ENCODE measurements around the gene DCAKD.

The DCAKD gene

GRCh38 chr17:44997733-44998520 is 53.5 kb downstream of the DCAKD start:
- no peak overlapping the region for H3K27ac ChIP-seq
- TF ChIP-seq, protein P1, sequence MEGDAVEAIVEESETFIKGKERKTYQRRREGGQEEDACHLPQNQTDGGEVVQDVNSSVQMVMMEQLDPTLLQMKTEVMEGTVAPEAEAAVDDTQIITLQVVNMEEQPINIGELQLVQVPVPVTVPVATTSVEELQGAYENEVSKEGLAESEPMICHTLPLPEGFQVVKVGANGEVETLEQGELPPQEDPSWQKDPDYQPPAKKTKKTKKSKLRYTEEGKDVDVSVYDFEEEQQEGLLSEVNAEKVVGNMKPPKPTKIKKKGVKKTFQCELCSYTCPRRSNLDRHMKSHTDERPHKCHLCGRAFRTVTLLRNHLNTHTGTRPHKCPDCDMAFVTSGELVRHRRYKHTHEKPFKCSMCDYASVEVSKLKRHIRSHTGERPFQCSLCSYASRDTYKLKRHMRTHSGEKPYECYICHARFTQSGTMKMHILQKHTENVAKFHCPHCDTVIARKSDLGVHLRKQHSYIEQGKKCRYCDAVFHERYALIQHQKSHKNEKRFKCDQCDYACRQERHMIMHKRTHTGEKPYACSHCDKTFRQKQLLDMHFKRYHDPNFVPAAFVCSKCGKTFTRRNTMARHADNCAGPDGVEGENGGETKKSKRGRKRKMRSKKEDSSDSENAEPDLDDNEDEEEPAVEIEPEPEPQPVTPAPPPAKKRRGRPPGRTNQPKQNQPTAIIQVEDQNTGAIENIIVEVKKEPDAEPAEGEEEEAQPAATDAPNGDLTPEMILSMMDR (conservative IDR thresholded peaks at IDR 0.05): no peak
- no peak for TF ChIP-seq ZFX (IDR thresholded peaks at IDR 0.05)

GRCh38 chr17:44996304-44996703 is 55.1 kb downstream of the DCAKD start:
- no peak for TF ChIP-seq ZFX (IDR thresholded peaks at IDR 0.05)
- TF ChIP-seq, protein P1 (conservative IDR thresholded peaks at IDR 0.05): no peak
- no peak overlapping the region for H3K27ac ChIP-seq

- no peak for TF ChIP-seq ZFX (IDR thresholded peaks at IDR 0.05)
- TF ChIP-seq, protein P1 (conservative IDR thresholded peaks at IDR 0.05): no peak
- no peak overlapping the region for H3K27ac ChIP-seq
Observed at GRCh38 chr17:44995436-44996001, 55.9 kb downstream of the DCAKD start.

DNA sequence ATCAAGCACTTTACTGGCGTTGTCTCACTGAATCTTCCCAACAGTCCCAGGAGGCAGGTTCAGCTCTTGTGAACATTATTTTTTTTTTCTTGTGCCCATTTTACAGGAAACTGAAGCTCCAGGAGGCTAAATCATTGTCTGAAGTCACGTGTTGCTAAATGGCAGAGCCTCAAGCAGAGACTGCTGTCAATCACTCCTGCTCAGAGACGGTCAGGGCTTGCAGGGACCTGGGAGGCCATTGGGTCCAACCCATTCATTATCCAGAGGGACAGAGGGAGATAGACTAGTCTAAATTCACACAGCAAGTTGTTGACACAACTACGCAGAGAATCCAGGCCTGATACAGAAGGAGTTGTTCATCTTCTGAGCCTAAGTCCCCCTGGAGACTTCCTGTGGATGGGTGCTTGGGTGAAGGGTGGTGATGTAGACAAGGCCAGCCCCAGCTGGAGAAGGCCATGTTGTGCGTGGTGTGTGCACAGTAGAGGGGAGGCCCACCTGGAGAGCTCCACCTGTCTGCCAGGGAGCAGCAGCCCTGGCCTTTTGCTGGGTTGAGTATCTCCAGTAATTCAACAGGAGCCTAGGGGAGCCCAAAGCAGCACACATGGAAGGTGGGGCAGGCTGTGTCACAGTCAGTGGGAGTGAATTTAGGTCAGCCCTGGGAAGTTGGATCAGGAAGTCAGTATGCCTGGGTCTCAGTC is 59.0 kb downstream of the DCAKD start:
- TF ChIP-seq, protein P1 (conservative IDR thresholded peaks at IDR 0.05): no peak
- no peak for TF ChIP-seq ZFX (IDR thresholded peaks at IDR 0.05)
- no peak overlapping the region for H3K27ac ChIP-seq

DNA sequence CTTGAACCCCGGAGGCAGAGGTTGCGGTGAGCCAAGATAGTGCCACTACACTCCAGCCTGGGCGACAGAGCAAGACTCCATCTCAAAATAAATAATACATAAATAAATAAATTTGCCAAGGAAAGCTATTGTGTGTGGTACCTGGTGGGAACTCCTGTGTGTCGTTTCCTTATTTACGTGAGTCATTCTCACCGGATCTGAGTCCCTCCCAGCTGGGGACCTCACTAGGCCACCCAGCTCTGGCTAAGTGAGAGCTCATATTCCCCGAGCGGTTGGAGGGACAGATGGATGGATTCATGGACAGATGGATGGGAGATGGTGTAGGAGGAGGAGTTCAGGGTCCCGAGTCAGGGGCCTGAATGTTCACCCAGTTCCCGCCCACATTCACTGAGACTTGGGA is 60.4 kb downstream of the DCAKD start:
- TF ChIP-seq, protein P1 (conservative IDR thresholded peaks at IDR 0.05): no peak
- no peak for TF ChIP-seq ZFX (IDR thresholded peaks at IDR 0.05)
- H3K27ac ChIP-seq: no peak overlapping the region

- TF ChIP-seq ZFX (IDR thresholded peaks at IDR 0.05): no peak
- TF ChIP-seq, protein P1 (conservative IDR thresholded peaks at IDR 0.05): no peak
- H3K27ac ChIP-seq: no peak overlapping the region
Observed at GRCh38 chr17:44989552-44990138, 61.8 kb downstream of the DCAKD start.

Measured in C4-2B (cell line).